Common myeloid progenitor, CD34-positive (primary cell): ENCODE results near the gene RAB31. TPM values are rescaled to one million over a fixed set of nuclear protein-coding genes. Genes with fewer than 3 reads are reported as not detected.

Experiments used
- CTCF ChIA-PET: fragments of 350-600 bp; sonication (Branson Sonifier 250); formaldehyde crosslinking; loops from one replicate; lab custom pipeline; 2021; ENCODE audit warnings: antibody characterized with exemption; lab: Charles Lee
- POLR2A ChIA-PET: fragments of 350-600 bp; sonication (Branson Sonifier 250); formaldehyde crosslinking; loops from one replicate; lab custom pipeline; 2021; ENCODE audit warnings: antibody characterized with exemption; lab: Charles Lee
- DNase-seq, 3 donors: peaks; one replicate each; pipeline versions ENCODE4 v3.0.0 to v3.0.0-alpha.2; 2013
- H3K27ac ChIP-seq, 2 experiments: 1 replicate in 1 of 2; 2 replicates in 1 of 2; pipeline ENCODE4 v1.7.0; 2013; ENCODE audit warnings: inconsistent platforms in 2 of 2, low read length in 2 of 2, mild to moderate bottlenecking in 2 of 2, low read depth in 1 of 2, moderate library complexity in 1 of 2; ENCODE audit not compliant: severe bottlenecking in 2 of 2, insufficient read depth in 1 of 2, poor library complexity in 1 of 2
- H3K27me3 ChIP-seq, 5 experiments: replicated peaks in 2 of 5; 1 replicate in 3 of 5; 2 replicates in 2 of 5; pipeline versions ENCODE4 v1.6.1 to v1.7.0; 2013; ENCODE audit warnings: low read length in 4 of 5, mild to moderate bottlenecking in 2 of 5, moderate library complexity in 2 of 5, inconsistent platforms in 1 of 5; ENCODE audit not compliant: insufficient read depth in 5 of 5, control insufficient read depth in 4 of 5
- H3K36me3 ChIP-seq, 4 experiments: 1 replicate in 2 of 4; 2 replicates in 2 of 4; pipeline versions ENCODE4 v1.6.1 to v1.7.0; 2013; ENCODE audit warnings: low read length in 3 of 4, control low read depth in 1 of 4, mild to moderate bottlenecking in 1 of 4; ENCODE audit not compliant: control insufficient read depth in 4 of 4, insufficient read depth in 4 of 4
- H3K4me1 ChIP-seq, 4 experiments: 1 replicate in 3 of 4; 2 replicates in 1 of 4; pipeline versions ENCODE4 v1.6.1 to v1.7.1; 2013; ENCODE audit warnings: low read length in 3 of 4, mild to moderate bottlenecking in 3 of 4, control low read depth in 1 of 4, inconsistent platforms in 1 of 4, moderate library complexity in 1 of 4; ENCODE audit not compliant: control insufficient read depth in 4 of 4, insufficient read depth in 4 of 4; ENCODE audit errors: control extremely low read depth in 1 of 4
- H3K4me3 ChIP-seq, 7 experiments: 1 replicate in 4 of 7; 2 replicates in 3 of 7; pipeline versions ENCODE4 v1.5.1 to v1.7.0; 2013; ENCODE audit warnings: mild to moderate bottlenecking in 7 of 7, low read length in 6 of 7, moderate library complexity in 6 of 7, inconsistent platforms in 2 of 7, low read depth in 2 of 7, control low read depth in 1 of 7; ENCODE audit not compliant: insufficient read depth in 4 of 7, control insufficient read depth in 1 of 7; ENCODE audit errors: extremely low read depth in 1 of 7
- H3K9me3 ChIP-seq, 5 experiments: 1 replicate in 4 of 5; 2 replicates in 1 of 5; pipeline versions ENCODE4 v1.6.1 to v1.7.1; 2013; ENCODE audit warnings: low read length in 4 of 5, mild to moderate bottlenecking in 2 of 5, inconsistent platforms in 1 of 5, low read depth in 1 of 5, moderate library complexity in 1 of 5; ENCODE audit not compliant: control insufficient read depth in 4 of 5, insufficient read depth in 2 of 5; ENCODE audit errors: control extremely low read depth in 1 of 5
- WGBS: methylation state at CpG from one replicate; pipeline ENCODE4 v1.1.5; 2013; ENCODE audit not compliant: insufficient coverage; 5-methylcytosine and 5-hydroxymethylcytosine counted together
- polyA plus RNA-seq: library from polyadenylated mRNA; unstranded; fragments of 120-200 nt; gene quantifications from one replicate; pipeline ENCODE4 v1.2.1, GENCODE V29; 2013

RAB31 gene
- polyA plus RNA-seq, result 3.6 TPM

- peak within 1 kb of the TSS; percentile 45 to 84 (median 72) for H3K4me3 ChIP-seq
- POLR2A ChIA-PET, result interaction anchor here (0.8 kb wide), 1 partner anchor 89 kb away, joined by 3 read pairs; no protein-coding TSS in a partner anchor
- DNase-seq, result peak in 2 of 3 donors; percentile 40 to 54
- CTCF ChIA-PET, result interaction anchor here (1.5 kb wide), 1 partner anchor 37 kb away, joined by 3 read pairs; no protein-coding TSS in a partner anchor
- H3K9me3 ChIP-seq, result no peaks in the 10 kb centered on the region
- under 1% methylated on average over 58 of the region's 59 CpGs for WGBS
- H3K27me3 ChIP-seq, result peaks cover 0 to 40% (median 13%) of the 10 kb centered on the region in 5 experiments
- H3K27ac ChIP-seq, result peak within 1 kb of the TSS in 1 of 2 experiments; percentile 16
- peaks cover 20 to 58% (median 38%) of the 10 kb centered on the region in 4 experiments for H3K4me1 ChIP-seq
- no peaks in the 10 kb centered on the region for H3K36me3 ChIP-seq
These were observed at the start of gene RAB31 for GRCh38 chr18:9708057-9708433. Gene RAB31, plus strand, starts transcription at chr18:9708301. Its CDS starts 105 bp downstream, at chr18:9708406.

GRCh38 chr18:9659499-9660375 lies 48.4 kb upstream of the RAB31 start:
- H3K27ac ChIP-seq, result no peak overlapping the region

DNA sequence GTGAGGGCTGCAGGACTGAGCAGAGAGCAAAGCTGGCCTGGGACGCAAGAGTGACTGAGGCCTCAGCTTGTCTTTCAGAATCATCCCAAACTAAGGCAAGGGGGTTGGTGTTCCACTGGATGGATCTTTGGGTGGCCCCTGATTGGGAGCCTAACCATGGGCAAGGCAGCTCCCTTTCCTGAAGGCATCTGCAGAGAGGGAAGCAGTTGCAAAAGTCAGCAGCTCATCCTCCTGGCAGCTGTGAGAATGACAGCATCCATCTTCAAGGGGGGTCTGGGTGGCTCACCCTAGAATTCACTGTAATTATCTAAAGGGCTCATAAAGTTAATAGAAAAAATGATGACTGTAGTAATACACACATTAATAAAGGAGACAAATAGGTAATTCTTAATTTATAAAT lies 46.5 kb upstream of the RAB31 start:
- peak in 2 of 3 donors; percentile 15 to 17 for DNase-seq
- H3K4me3 ChIP-seq, result no peak overlapping the region
- H3K36me3 ChIP-seq, result no peaks in the 10 kb centered on the region
- WGBS, result 100% methylated on average over 1 of the region's 1 CpG
- no peaks in the 10 kb centered on the region for H3K4me1 ChIP-seq
- CTCF ChIA-PET, result interaction anchor here (0.9 to 2.7 kb wide), 7 partner anchors 9 to 93 kb away, joined by 3 to 10 read pairs (median 3); no protein-coding TSS in a partner anchor
- POLR2A ChIA-PET, result interaction anchor here (0.6 kb wide), 1 partner anchor 29 kb away, joined by 4 read pairs; no protein-coding TSS in a partner anchor
- no peak overlapping the region for H3K27ac ChIP-seq
- H3K9me3 ChIP-seq, result no peaks in the 10 kb centered on the region
- no peaks in the 10 kb centered on the region for H3K27me3 ChIP-seq

More at GRCh38 chr18:9659499-9660375, 48.4 kb upstream of the RAB31 start:
- no peaks in the 10 kb centered on the region for H3K4me1 ChIP-seq
- ChIA-PET CTCF (interaction anchor here (0.8 kb wide), 1 partner anchor 40 kb away, joined by 4 read pairs; no protein-coding TSS in a partner anchor), POLR2A (no interaction called here)
- no peaks in the 10 kb centered on the region for H3K9me3 ChIP-seq
- no peaks in the 10 kb centered on the region for H3K36me3 ChIP-seq
- no peaks in the 10 kb centered on the region for H3K27me3 ChIP-seq
- DNase-seq, result no peak
- no peak overlapping the region for H3K4me3 ChIP-seq
- over 99% methylated on average over 15 of the region's 24 CpGs for WGBS

DNA sequence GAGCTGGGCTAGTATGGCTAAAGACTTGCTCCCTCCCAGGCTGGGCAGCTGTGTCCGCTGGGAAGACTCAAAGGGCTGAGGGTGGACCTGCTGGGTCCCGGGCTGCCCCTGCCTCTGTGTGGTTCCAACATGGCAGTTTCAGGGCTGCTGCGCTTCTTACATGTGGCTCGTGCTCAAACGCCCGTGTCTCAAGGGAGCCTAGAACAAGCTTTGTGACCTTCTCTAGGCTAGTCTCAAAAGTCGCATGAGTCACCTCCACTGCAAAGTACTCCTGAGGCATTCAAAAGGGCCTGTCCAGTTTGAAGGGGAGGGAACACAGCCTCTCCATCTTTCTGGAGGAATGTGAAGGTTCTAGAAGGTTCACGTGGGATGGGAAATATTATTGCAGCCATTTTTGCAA lies 44.7 kb upstream of the RAB31 start:
- WGBS, result 98% methylated on average over 7 of the region's 8 CpGs
- Histone ChIP-seq H3K4me1 (no peaks in the 10 kb centered on the region), H3K9me3 (no peaks in the 10 kb centered on the region), H3K27ac (no peak overlapping the region), H3K36me3 (no peaks in the 10 kb centered on the region), H3K4me3 (no peak overlapping the region), H3K27me3 (no peaks in the 10 kb centered on the region)
- no peak for DNase-seq
- ChIA-PET CTCF (interaction anchor here (1.4 to 2.7 kb wide), 2 partner anchors 22 to 88 kb away, joined by 4 to 10 read pairs; no protein-coding TSS in a partner anchor), POLR2A (no interaction called here)

DNA sequence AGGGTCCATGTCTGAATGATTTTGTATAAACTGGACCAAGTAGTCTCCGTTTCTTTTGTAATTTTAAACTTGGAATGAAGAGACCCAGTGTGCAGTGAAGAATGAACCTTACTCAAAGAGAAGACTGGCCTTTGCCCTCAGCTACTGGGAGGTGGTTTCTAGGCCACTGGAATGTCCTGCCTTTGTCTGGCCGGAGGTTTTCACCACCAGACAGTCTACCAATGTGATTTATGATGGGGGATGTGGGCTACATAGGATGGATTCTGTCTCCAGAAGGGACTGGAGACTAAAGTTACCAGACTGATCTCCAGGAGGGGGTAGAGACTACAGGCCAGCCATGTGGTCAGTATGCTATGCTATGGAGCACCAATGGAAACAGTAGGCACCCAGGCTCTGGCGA lies 42.8 kb upstream of the RAB31 start:
- Histone ChIP-seq H3K4me3 (no peak overlapping the region), H3K4me1 (no peaks in the 10 kb centered on the region), H3K27me3 (no peaks in the 10 kb centered on the region), H3K27ac (no peak overlapping the region), H3K36me3 (no peaks in the 10 kb centered on the region), H3K9me3 (no peaks in the 10 kb centered on the region)
- ChIA-PET CTCF (interaction anchor here (0.9 to 1.6 kb wide), 2 partner anchors 17 to 18 kb away, joined by 4 read pairs; no protein-coding TSS in a partner anchor), POLR2A (no interaction called here)
- WGBS, result 86% methylated on average over 2 of the region's 3 CpGs
- DNase-seq, result no peak

- CTCF ChIA-PET, result interaction anchor here (0.9 to 1.0 kb wide), 2 partner anchors 18 to 91 kb away, joined by 3 read pairs; no protein-coding TSS in a partner anchor
These were observed 41.6 kb upstream of the RAB31 start for GRCh38 chr18:9666548-9666947.

More at GRCh38 chr18:9666548-9666947, 41.6 kb upstream of the RAB31 start:
- Histone ChIP-seq H3K27ac (no peak overlapping the region), H3K36me3 (no peaks in the 10 kb centered on the region), H3K9me3 (no peaks in the 10 kb centered on the region), H3K4me3 (no peak overlapping the region), H3K27me3 (no peaks in the 10 kb centered on the region), H3K4me1 (no peaks in the 10 kb centered on the region)
- WGBS, result 100% methylated on average over 2 of the region's 3 CpGs
- POLR2A ChIA-PET, result no interaction called here
- DNase-seq, result no peak
